D721Med (cell line): ENCODE measurements around the gene RRBP1.

Source experiments
- DNase-seq: peaks from one replicate; pipeline ENCODE4 v3.0.0; 2011; ENCODE audit warnings: low spot score; ENCODE audit not compliant: insufficient read length
- FAIRE-seq: peaks from 2 replicates; lab custom pipeline; 2011; peaks lifted over from hg19 to GRCh38; lab: Jason Lieb, UNC
- CTCF ChIP-seq: IDR thresholded peaks from 2 replicates; pipeline ENCODE4 v1.5.1; 2012; ENCODE audit warnings: mild to moderate bottlenecking, control low read depth; ENCODE audit not compliant: insufficient read depth; ENCODE audit errors: missing control alignments

The RRBP1 gene

DNA sequence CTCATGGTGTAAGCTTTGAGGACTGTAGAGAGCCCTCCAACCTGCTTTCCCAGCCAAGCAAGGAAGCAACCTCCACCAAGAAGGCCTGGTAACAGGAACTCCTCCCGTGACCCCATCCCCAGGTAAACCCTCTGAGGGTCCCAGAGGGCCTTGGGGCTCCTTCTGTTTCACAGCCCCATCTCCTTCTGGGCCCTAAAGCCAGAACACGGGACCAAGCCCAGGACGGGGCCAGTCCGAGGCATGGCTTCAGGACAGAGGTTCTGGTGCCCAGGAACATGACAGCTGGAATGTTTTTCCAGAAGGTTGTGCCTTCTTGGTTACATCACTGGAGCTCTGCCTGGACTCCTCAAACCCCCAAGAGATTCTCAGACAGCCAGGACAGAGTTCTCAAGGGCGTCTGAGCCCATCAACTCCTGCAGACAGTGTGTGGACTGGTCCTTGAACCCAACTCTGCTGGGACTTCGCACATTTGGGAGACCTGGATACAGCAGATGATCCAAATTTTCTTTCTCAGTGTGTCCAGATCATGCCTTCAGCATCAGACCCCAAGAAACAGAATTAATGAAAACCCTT is 43.1 kb downstream of the RRBP1 start:
- no peak for TF ChIP-seq CTCF
- FAIRE-seq: no peak

DNA sequence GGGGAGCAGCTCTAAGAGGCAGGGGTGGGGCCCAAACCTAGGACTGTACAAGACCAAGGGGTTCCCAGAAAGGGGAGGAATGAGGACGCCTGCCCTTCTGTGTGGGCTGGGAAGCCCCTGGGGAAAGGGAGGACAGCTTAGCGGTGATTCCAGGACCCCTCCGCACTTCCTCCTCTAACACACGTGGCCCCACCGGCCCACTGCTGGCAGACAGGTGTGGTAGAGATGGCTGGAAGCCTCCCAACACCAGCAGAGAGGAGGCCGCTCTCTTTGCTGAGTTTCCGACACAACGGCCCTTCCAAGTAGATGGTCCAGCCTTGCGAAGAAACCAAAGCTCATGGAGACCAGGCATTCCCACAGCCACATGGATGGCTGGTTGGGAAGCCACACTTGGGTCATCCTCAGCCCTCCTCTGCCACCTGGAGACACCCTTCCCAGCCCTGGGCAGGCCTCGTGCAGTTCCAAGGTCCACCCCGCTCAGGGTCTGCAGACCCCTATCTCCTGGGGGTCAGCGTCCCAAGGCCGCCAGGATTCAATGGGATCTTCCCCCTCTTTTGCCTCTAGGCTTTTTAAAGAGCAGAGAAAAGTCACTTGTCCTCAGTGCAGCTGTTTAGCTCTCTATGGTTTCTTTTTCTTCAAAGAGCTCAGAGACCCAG is 43.9 kb downstream of the RRBP1 start:
- TF ChIP-seq CTCF: no peak

More for the DNA sequence above, 43.1 kb downstream of the RRBP1 start:
- DNase-seq: no peak

GRCh38 chr20:17637413-17637780 is 44.6 kb downstream of the RRBP1 start:
- DNase-seq: no peak
- TF ChIP-seq CTCF: no peak
- no peak for FAIRE-seq

More for the DNA sequence above, 43.9 kb downstream of the RRBP1 start:
- FAIRE-seq: no peak
- DNase-seq: no peak

GRCh38 chr20:17636523-17637412 is 45.3 kb downstream of the RRBP1 start:
- FAIRE-seq (no peak), DNase-seq (no peak)
- TF ChIP-seq CTCF: no peak

GRCh38 chr20:17635332-17636244 is 46.5 kb downstream of the RRBP1 start:
- no peak for TF ChIP-seq CTCF
- no peak for FAIRE-seq
- no peak for DNase-seq

DNA sequence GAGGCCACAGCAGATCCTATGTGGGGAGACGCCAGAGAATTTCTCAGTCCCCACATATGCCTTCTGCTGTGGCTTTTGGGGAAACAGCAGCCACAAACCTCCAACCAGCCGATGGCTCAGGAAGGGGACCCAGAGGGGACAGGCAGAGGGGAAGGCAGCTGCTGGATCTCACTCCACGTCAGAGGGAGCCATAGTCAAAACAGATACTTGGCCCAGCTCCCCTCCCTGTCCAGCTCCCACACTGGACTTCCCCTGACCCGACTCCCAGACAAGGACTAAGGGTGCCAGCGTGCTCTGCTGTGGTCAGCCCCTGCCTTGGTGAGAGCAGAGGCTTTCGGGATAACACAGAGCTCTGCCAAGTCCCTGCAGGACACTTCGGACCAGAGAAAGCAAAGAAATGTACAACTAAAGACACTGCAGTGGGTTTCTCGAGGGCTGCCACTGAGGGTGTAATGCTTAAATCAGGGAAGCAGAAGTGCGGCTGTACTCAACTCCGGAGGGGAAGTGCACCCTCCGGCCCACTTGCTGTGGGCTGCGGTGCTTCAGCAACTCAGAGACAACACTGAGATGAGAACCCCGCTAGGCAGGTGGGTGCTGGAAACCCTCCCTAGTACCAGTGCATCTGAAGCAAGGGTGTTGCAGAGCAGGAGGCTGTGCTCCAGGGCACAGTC is 47.2 kb downstream of the RRBP1 start:
- FAIRE-seq (no peak), DNase-seq (no peak)
- no peak for TF ChIP-seq CTCF
